RWPE2 (cell line): ENCODE measurements around the gene MAP2K5.
A peak's percentile ranks its signal among the peaks of the same experiment; 100 is the strongest.

Source experiments
- ATAC-seq: fragments of 200-7000 bp; cut with Tn5 transposase; 3 replicates; pipeline ENCODE4 v1.9.1; 2021; ENCODE audit warnings: low read depth
- DNase-seq: peaks from one replicate; pipeline ENCODE4 v3.0.0-alpha.2; 2020; ENCODE audit warnings: low spot score
- H3K27ac ChIP-seq: fragments of 450-650 bp; 2 replicates; pipeline ENCODE4 v1.5.1; 2017; ENCODE audit warnings: mild to moderate bottlenecking; ENCODE audit not compliant: poor library complexity, severe bottlenecking
- H3K27me3 ChIP-seq: fragments of 250-450 bp; sonication (Bioruptor Pico); 2 replicates; pipeline ENCODE4 v1.5.1; 2021; ENCODE audit warnings: mild to moderate bottlenecking, moderate library complexity; ENCODE audit not compliant: insufficient read depth, poor library complexity, severe bottlenecking
- H3K36me3 ChIP-seq: fragments of 250-450 bp; sonication (Bioruptor Pico); 2 replicates; pipeline ENCODE4 v1.5.1; 2020; ENCODE audit warnings: low read depth, mild to moderate bottlenecking, moderate library complexity
- H3K4me1 ChIP-seq: fragments of 250-450 bp; sonication (Bioruptor Pico); 2 replicates; pipeline ENCODE4 v1.5.1; 2021; ENCODE audit warnings: mild to moderate bottlenecking, moderate library complexity; ENCODE audit not compliant: insufficient read depth, poor library complexity, severe bottlenecking
- H3K4me3 ChIP-seq: fragments of 250-450 bp; sonication (Bioruptor Pico); 2 replicates; pipeline ENCODE4 v1.5.1; 2021; ENCODE audit warnings: mild to moderate bottlenecking, moderate library complexity; ENCODE audit not compliant: severe bottlenecking
- H3K9me3 ChIP-seq: fragments of 250-450 bp; sonication (Bioruptor Pico); 2 replicates; pipeline ENCODE4 v1.5.1; 2021; ENCODE audit warnings: mild to moderate bottlenecking, moderate library complexity; ENCODE audit not compliant: severe bottlenecking
- CTCF ChIP-seq: fragments of 450-650 bp; IDR thresholded peaks from one replicate; pipeline ENCODE4 v1.5.1; 2017; ENCODE audit warnings: mild to moderate bottlenecking, moderate library complexity; ENCODE audit not compliant: poor library complexity, severe bottlenecking

The MAP2K5 gene

GRCh38 chr15:67537771-67538170 lies 4.7 kb upstream of the MAP2K5 start:
- H3K4me1 ChIP-seq: peaks cover 27% of the 10 kb centered on the region
- H3K9me3 ChIP-seq: no peaks in the 10 kb centered on the region
- no peak for ATAC-seq
- TF ChIP-seq CTCF: no peak
- H3K27me3 ChIP-seq: no peaks in the 10 kb centered on the region
- H3K36me3 ChIP-seq: no peaks in the 10 kb centered on the region
- no peak overlapping the region for H3K4me3 ChIP-seq
- no peak overlapping the region for H3K27ac ChIP-seq
- DNase-seq: no peak

- Histone ChIP-seq H3K4me1 (peaks cover 24% of the 10 kb centered on the region), H3K27ac (peak overlapping the region; percentile 52)
- no peak for DNase-seq
These were observed 830 bp downstream of the MAP2K5 start for GRCh38 chr15:67543348-67543718.

GRCh38 chr15:67544475-67544874 lies 2.0 kb downstream of the MAP2K5 start:
- H3K9me3 ChIP-seq: no peaks in the 10 kb centered on the region
- TF ChIP-seq CTCF: no peak
- ATAC-seq (no peak), DNase-seq (no peak)
- no peak overlapping the region for H3K4me3 ChIP-seq
- H3K27me3 ChIP-seq: no peaks in the 10 kb centered on the region
- H3K36me3 ChIP-seq: peaks cover 14% of the 10 kb centered on the region
- no peak overlapping the region for H3K27ac ChIP-seq
- H3K4me1 ChIP-seq: peaks cover 19% of the 10 kb centered on the region

More at GRCh38 chr15:67543348-67543718, 830 bp downstream of the MAP2K5 start:
- peak overlapping the region; percentile 99 for H3K4me3 ChIP-seq
- peaks cover 14% of the 10 kb centered on the region for H3K36me3 ChIP-seq
- no peaks in the 10 kb centered on the region for H3K9me3 ChIP-seq
- peak; percentile 13; the same call in 2 of the 3 replicates for ATAC-seq
- no peak for TF ChIP-seq CTCF
- H3K27me3 ChIP-seq: no peaks in the 10 kb centered on the region

- peaks cover 5% of the 10 kb centered on the region for H3K4me1 ChIP-seq
- H3K36me3 ChIP-seq: peaks cover 24% of the 10 kb centered on the region
- H3K27ac ChIP-seq: no peak overlapping the region
- TF ChIP-seq CTCF: no peak
- no peak overlapping the region for H3K4me3 ChIP-seq
- ATAC-seq (no peak), DNase-seq (no peak)
- H3K9me3 ChIP-seq: no peaks in the 10 kb centered on the region
- no peaks in the 10 kb centered on the region for H3K27me3 ChIP-seq
These were observed 3.4 kb downstream of the MAP2K5 start for GRCh38 chr15:67545864-67546263.

- Histone ChIP-seq H3K4me1 (no peaks in the 10 kb centered on the region), H3K27me3 (no peaks in the 10 kb centered on the region), H3K36me3 (peaks cover 36% of the 10 kb centered on the region), H3K9me3 (no peaks in the 10 kb centered on the region), H3K4me3 (no peak overlapping the region), H3K27ac (no peak overlapping the region)
- ATAC-seq: no peak
- DNase-seq: no peak
- TF ChIP-seq CTCF: no peak
These were observed 4.6 kb downstream of the MAP2K5 start for GRCh38 chr15:67547064-67547463.
